Stimulated activated CD8-positive, alpha-beta memory T cell treated with anti-CD3 and anti-CD28 coated beads, Interleukin-7, amount 100 ng/mL, for 48 hours (primary cell): ENCODE data around the gene TRMU.

Source experiments
- DNase-seq, 2 donors: peaks; one replicate each; pipeline ENCODE4 v3.0.0-alpha.2; 2020; ENCODE audit warnings: low read depth in 1 of 2; ENCODE audit errors: extremely low read depth in 1 of 2

Gene TRMU, protein sequence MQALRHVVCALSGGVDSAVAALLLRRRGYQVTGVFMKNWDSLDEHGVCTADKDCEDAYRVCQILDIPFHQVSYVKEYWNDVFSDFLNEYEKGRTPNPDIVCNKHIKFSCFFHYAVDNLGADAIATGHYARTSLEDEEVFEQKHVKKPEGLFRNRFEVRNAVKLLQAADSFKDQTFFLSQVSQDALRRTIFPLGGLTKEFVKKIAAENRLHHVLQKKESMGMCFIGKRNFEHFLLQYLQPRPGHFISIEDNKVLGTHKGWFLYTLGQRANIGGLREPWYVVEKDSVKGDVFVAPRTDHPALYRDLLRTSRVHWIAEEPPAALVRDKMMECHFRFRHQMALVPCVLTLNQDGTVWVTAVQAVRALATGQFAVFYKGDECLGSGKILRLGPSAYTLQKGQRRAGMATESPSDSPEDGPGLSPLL

DNA sequence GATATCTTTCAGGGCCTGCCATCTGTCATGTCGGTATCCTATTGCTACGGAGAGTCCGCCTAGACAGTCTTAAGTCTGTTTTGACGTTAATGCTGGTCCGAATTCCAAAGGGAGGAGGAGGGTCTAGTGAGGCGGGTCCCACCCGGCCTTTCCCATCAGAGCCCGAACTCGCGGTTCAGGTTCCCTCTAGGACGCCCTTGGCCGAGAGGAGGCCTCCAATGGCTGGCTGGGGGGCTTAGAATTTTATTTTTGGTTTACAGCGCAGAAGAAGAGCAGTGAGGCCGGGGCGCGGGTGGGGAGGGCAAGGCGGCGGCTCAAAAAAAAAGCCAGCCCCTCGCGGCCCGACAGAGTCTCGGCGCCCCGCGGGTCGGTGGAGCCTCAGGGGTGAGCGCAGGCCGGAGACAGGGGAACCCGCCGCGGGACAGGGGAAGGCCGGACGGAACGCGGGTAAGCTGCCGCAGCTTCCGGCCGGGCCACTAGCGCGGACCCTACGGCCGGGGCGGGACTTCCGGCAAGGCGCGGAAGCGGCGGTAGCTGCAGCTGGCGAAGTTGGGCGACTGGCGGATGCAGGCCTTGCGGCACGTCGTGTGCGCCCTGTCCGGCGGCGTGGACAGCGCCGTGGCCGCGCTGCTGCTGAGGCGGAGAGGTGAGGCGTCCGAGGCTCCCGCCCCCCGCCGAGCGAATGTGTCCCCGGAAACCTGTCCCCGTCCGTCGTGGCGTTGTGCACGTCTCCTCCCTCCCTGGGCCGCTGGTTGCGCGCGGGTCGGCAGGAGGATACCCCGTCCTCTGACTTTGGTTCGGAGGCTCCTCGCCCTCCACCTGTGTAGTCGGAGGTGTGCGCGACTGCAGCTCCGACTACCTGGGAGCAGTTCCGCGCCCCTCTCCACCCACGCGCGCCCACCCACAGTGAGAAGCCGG is at the start of gene TRMU:
Gene TRMU, plus strand, starts transcription at position 514 of the 918 bp plus-strand sequence. Its CDS starts 51 bp downstream, at position 565.
- peak; percentile 69 to 71 for DNase-seq

DNA sequence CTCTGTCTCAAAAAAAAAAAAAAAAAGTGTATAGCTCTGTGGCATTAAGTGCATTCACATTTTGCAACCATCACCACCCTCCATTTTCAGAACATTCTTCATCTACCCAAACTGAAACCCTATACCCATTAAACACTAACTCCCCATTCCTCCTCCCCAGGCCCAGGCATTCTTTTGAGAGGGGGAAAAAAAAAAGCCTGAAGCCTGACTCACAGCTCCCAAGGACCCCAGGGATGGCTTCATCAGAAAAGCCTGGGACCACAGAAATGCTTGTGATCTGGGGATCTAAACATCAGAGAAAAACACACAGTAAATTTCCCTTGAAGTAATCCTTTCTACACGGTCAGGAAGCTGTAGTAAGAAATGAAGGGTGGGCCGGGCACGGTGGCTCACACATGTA is 49.5 kb upstream of the TRMU start:
- no peak for DNase-seq

DNA sequence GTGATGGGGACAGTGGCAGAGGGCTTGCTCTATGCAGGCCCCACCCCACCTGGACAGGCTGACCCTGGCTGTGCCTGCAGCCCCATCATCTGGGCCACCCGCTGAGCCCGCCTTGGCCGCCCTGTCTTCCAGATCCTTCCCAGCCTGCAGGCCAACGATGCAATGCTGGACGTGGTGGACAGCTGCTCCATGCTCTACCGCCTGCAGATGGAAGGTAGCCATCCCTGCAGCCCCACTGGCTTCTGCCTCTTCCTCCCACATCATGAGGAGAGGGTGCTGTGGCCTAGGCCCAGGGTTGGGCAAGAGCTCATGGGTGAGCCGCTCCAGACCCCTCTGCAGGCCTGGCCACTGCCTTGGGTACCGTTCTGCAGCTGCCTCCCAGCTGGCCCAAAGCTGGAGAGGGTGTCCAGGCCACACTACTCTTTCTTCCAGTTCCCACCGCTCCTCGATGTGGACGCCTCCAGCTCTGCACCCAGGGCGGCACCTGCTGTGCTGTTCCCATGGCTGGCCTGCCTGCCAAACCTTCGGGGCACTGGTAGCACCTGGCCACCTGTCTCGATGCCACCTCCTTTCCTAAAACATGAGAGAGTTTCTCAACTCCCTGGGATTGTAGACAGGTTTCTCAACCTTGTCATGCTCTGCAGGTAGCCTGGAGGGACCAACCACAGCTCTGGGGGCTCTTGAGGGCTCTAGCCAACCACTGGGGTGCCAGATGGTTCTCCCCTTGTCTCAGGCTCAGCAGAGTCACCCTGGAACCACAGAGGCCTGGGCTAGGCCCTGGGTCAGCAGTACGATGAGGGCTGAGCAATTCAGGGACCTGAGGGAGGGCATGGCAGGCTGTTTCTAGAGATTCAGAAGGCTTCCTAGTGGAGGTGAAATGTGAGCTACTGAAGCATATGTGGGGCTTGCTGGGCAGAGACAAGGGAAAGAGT is 48.3 kb upstream of the TRMU start:
- DNase-seq: no peak

DNA sequence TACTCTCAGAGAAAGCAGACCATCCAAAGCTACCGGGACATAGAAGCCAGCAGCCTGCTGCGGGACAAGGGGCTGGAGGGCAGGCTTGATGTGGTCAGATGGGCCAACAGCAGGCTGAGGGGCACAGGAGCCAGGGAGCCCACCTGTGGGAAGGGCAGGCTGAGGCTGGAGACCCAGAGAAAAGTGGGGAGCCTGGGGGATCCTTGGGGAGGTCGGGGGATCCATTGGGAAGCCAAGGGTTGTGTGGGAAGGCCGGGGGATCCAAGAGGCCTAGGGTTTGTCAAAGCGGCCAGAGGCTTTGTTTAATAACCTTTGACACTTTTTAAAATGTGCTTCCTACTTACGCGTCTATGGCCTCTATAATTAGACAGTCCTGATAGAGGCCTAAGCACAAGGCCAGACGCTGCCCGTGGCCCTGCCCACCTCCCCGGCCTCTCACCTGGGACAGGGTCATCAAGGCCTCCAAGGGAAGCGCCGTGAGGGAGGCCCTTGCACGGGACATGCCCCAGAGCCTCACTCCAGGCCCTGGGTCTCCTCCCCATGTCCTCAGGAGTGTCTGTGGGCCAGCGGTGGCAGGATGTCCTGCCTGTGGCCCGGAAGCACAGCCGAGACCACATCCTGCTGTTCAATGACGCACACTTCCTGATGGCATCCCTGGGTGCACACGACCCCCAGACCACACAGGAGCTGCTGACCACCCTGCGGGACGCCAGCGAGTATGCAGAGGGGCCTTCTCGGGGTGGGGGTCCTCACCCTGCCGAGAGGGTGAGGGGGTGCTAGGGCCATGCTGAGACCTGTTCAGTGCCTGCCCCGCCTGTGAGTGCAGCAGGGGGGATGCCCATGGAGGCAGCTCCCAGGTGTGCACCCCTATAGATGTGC is 47.4 kb upstream of the TRMU start:
- DNase-seq: peak in 1 of 2 donors; percentile 39

DNA sequence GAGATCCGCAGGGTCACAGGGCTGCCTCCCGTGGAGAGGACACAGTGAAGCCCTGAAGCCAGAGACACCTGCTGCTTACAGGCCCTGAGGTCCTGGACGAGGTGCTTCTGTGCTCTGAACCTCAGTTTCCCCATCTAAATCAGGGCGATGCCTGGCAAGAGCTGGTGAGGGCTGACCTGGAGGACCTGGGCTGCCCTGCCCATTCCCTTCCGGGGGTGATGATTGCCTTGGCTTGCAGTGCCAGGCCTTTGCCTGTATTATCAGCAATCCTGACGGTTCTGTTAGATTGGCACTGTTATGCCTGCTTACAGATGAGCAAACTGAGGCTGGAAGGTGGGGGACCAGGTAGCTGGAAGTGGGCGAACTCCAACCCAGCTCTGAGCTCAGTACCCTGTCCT is 46.7 kb upstream of the TRMU start:
- no peak for DNase-seq

DNA sequence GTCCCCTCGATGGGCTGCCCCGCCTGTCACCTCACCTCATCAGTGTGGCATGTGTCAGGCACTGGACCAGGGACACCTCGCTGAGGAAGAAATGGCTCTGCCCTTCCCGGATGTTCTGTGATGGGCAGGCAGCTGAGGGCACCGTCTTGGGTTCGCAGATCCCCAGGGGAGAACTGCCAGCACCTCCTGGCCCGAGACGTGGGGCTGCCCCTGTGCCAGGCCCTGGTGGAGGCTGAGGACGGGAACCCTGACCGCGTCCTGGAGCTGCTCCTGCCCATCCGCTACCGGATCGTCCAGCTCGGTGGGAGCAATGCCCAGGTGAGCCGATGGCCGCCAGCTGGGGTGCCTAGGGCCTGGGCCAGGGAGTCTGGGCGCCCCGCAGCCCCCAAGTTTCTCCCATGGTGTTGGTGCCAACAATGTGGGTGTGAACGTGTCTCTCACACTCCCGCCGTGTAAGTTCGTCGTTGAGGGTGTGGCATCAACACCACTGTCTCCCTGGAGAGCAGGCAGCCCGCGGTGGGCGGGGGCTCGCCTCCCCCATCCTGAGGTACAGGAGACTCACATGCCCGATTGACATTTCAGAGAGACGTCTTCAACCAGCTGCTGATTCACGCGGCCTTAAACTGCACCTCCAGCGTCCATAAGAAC is 46.1 kb upstream of the TRMU start:
- DNase-seq: no peak

DNA sequence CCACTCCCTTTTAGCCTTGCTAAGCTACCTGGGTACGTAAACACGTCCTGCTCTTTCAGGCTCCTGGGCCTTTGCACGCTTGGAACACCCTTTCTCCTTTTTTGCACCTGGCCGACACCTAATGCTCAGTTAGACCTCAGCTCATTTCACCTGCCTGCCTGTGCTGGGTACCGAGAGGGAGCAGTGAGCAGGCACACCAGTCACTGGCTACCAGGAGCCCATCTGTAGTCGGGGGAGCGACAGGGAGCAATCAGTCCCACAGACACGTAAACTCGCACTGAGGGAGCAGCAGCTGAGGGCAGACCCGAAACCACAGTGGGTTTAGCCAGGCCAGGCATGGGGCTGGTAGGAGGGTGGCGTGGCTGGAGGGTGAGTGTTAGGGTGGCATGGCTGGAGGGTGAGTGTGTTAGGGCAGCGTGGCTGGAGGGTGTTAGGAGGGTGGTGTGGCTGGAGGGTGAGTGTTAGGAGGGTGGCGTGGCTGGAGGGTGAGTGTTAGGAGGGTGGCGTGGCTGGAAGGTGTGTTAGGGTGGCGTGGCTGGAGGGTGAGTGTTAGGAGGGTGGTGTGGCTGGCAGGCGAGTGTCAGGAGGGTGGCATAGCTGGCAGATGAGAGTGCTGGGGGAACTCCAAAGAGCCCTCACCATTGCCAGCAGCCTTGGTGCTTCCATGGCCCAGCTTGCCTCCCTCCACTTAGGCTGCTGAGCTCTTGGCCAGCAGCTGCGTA is 45.2 kb upstream of the TRMU start:
- no peak for DNase-seq

DNA sequence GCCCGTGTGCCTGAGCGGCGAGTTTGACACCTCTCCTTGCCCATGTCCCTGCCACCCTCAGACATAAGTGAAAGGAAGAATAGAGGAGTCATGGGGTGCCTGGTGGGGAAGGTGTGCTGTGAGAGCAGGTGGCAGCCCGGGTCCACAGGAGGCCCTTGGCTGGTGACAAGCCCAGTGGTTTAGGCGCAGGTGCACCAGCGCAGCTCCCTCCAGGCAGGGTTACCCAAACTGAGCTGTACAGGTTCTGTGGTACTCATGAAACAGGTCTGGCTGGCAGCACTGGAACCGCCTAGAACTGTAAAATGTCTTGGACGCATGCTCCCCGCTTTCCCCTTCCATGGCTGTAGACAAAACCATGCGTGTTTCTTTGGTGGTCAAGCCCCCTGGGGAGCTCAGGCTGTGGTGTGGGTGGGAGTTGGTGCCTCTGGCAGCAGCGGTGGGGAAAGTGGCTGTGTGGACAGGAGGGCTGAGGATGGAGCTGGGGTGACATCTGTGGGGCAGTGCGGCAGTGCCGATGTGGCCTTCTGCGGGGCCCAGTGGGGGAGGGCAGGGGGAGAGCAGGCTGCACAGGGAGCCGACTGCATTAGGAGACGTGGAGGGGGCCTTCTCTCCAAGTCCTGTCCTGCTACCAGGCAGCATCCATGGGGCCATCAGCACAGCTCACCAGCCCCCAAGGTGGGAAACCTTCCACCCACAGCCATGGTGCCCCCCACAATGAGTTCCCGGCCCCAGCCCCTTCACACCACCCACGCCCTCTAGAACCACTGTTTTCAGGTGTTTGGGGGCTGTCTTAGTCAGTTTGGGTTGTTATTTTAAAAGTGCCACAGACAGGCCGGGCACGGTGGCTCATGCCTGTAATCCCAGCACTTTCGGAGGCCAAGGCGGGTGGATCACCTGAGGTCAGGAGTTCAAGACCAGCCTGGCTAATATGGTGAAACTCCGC is 44.4 kb upstream of the TRMU start:
- DNase-seq: no peak

DNA sequence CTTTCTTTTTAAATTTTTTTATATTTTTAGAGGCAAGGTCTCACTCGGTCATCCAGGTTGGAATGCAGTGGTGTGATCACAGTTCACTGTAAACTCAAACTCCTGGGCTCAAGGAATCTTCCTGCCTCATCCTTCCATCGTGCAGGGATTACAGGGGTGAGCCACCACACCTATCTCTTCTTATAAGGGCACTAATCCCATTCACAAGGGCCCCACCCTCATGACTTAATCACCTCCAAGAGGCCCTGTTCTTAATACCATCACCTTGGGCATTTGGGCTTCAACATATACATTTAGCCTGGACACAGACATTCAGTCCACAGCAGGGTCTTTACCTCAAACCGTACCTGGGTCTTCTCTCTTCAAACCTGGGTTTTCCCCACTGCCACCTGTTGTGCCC is 43.3 kb upstream of the TRMU start:
- DNase-seq: no peak

DNA sequence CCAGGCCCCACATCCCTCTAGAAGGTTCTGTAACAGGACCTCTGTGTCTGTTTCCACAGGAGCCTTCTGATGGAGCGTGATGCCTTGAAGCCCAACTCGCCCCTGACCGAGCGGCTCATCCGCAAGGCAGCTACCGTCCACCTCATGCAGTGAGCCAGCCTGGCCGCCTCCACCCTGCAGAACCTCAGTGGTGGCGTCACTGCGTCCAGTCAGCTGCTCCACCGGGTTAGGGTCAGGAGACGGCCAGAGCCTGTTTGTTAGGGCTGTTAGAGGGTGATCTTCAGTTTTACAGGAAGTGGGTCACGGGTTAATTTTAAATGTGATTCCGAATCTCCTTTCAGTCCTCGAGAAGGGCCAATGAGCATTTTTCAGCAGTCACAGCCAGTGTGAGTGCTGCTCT is 42.8 kb upstream of the TRMU start:
- DNase-seq: no peak

DNA sequence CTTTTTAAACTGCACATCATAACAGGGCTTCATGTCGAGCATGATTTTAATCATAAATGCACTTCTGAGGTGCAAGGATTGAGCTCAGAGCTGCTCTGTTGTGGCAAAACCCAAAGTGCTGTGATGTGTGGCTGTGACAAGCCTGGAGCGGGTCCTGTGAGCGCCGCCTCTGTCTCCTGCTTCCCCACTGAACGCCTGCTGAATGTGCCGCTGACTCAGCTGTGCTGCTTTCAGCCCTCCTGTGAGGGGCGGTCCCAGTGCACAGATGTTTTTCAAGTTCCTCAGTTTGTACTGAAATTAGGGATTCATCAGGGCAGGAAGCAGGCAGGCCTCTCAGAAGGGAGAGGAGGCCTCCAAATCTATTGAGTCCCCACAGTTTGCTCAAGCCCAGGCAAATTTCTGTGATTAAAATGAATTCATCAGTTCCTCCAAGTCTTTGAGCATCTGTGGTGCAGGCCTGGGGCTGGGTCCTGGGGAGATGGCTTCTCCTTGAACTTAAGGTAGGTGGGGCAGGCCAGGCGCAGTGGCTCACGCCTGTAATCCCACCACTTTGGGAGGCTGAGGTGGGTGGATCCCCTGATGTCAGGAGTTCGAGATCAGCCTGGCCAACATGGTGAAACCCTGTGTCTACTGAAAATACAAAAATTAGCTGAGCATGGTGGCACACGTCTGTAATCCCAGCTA is 41.8 kb upstream of the TRMU start:
- DNase-seq: no peak

DNA sequence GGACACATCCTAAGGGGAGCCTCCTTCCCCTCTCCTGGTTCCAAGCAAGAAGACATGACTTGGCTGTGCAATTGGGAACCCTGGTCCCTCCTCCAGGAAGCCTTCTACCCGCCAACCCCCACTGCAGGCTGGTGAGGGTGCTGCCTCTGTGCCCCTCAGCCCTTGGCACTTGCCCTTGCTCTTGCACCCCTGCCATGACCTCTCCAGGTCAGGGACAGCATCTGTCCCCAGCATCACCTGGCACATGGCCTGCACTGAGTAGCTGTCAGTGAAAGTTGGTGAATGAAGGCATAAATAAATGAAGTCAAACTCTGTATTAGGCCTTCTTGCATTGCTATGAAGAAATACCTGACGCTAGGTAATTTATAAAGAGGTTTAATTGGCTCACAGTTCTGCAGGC is 40.7 kb upstream of the TRMU start:
- DNase-seq: no peak

DNA sequence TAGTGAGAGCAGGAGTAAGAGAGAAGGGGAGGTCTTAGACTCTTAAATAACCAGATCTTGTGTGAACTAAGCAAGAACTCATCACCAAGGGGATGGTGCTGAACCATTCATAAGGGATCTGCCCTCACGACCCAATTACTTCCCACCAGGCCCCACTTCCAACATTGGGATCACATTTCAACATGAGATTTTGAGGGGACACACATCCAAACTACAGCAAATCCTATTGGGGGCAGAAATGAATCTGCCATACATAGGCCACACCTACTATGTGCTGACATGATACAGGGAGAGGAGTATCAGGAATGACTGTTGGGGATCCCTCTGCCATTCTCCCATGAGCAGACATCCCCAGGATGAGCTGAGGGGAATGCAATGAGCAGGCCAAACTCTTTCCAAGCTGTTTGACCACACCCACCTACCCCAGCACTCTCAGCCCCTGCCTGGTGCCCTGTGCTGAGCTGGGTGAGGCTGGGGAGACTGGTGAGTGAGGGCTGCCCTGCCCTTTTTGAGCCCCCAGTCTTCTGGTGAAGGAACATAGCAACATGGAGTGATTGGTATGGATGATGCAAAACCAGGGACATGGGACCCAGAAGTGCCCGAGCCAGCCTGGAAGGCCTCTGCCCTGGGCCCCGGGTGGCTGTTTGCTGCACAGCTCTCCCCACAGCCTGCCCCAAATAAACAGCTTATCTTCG is 40.1 kb upstream of the TRMU start:
- DNase-seq: no peak

DNA sequence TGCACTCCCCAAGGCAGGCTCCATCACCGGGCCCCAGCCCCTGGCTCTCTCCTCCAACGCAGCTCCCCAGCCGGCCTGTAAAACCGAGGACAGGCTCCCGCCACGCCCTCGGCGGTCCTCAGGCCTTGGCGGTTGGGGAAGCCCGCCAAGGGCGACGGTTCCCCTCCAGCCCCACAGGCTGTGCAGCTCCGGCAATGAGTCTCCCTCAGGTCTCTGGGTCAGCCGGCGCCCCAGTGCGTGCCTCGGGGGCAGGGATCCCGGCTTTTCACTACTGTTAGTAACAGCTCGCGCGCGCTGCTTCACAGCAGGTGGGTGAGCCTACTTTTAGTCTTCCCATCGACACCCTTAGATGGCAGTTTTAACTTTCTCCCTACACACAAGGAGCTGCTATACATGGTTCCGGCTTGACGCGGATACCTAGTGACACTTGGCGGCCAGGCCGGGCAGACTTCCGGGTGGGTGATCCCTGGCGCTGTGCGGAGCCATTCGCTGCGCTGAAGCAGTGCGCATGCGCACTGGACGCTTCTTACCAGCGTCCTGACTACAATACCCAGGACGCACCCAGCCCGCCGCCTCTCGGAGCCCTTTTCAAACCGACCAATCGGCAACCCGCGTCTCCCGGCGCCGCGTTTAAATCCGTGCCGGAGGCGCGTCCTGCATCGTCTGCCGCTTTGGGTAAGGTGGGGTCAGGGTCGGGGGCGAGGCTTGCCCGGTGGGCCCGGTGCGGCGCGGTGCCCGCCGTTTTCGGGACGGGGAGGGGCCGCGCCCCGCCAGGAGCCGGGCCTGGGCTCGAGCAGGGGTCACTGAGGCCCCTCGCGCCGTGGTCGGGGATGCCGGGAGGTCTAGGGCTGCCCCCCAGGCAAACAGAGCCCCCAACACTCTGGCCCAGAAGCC is 39.0 kb upstream of the TRMU start, which contains the start of gene GTSE1:
Gene GTSE1, plus strand, starts transcription at position 614 of the 894 bp plus-strand sequence. CDS start 531 bp downstream, outside the sequence.
- DNase-seq: peak; percentile 92 to 97

DNA sequence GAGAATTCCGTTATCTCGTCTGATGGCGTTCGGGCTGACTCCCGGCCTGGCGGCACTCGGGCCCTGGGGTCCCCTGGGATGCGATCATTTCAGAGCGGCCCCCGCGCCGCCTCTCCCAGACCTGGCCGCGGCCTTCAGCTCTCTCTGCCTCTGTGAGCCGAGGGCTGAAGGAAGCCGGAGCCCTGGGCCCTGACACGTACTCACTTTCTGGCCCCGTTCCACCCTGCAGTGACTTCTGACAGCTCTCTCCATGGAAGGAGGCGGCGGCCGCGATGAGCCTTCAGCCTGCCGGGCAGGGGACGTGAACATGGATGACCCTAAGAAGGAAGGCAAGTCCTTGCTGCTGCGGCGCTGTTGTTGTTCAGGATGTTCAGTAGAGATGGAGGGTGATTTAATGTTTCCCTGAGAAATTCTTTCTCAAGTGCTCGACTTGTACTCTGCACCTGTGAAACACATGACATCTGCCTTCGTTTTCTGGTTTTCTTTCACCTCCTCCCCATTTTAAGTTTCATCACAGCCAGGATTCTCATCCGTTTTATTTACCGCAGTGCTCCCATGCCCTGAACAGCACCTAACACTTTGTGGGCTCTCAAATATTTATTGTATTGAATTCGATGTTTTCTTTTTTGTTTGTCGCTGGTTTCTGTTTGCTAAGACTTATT is 38.2 kb upstream of the TRMU start:
- DNase-seq: no peak
